Measurements from ENCODE around the gene ETV6. TPM values are rescaled to one million over a fixed set of nuclear protein-coding genes. Genes with fewer than 3 reads are reported as not detected.

ETV6 gene
- polyA plus RNA-seq, 3 donors: 6.8 to 45.1 (median 11.7) TPM

- no peaks in the 10 kb centered on the region for H3K9me3 ChIP-seq (replicated peaks in 1 of 2; ENCODE audit: control insufficient read depth in 1 of 2, insufficient read depth in 1 of 2, low read length in 2 of 2)
- peak overlapping the region; percentile 60 for H3K4me2 ChIP-seq (replicated peaks; ENCODE audit: extremely low read depth, low read length, poor library complexity, severe bottlenecking)
- H3K4me3 ChIP-seq (replicated peaks in 1 of 3; ENCODE audit: low read depth in 2 of 3, low read length in 3 of 3): peak overlapping the region in 1 of 3 experiments; percentile 50
- peaks cover 0 to 2% (median 0%) of the 10 kb centered on the region in 7 donors for H3K9me3 Mint-ChIP-seq
- peaks cover 84% of the 10 kb centered on the region for H3K4me1 Mint-ChIP-seq
- peak overlapping the region; percentile 42 for H3K9ac ChIP-seq (ENCODE audit: insufficient read depth, low read length, poor library complexity, severe bottlenecking)
- H3K79me2 ChIP-seq (ENCODE audit: insufficient read depth, low read length): peaks cover 100% of the 10 kb centered on the region
- peak overlapping the region; percentile 88 to 93 for H3K27ac ChIP-seq (ENCODE audit: low read depth in 1 of 2, low read length in 2 of 2)
- TF ChIP-seq CTCF (IDR thresholded peaks at IDR 0.05): no peak
- peaks cover 0 to 2% (median 0%) of the 10 kb centered on the region in 3 donors for H3K27me3 Mint-ChIP-seq (ENCODE audit: low read depth in 3 of 3)
- peak overlapping the region; percentile 87 to 97 (median 95) for H3K27ac Mint-ChIP-seq
- H3K36me3 ChIP-seq (replicated peaks in 1 of 2; ENCODE audit: control insufficient read depth in 1 of 2, insufficient read depth in 2 of 2, low read length in 2 of 2): peaks cover 0 to 4% of the 10 kb centered on the region in 2 donors
- peaks cover 13 to 22% of the 10 kb centered on the region in 2 donors for H3K36me3 Mint-ChIP-seq
- DNase-seq: peak; percentile 52 to 87 (median 84)
- no peaks in the 10 kb centered on the region for H3K27me3 ChIP-seq (ENCODE audit: control insufficient read depth in 2 of 2, insufficient read depth in 2 of 2, low read length in 2 of 2)
- H3K4me3 Mint-ChIP-seq: peak overlapping the region in 1 of 2 donors; percentile 58
- peaks cover 50% of the 10 kb centered on the region for H4K20me1 ChIP-seq (ENCODE audit: insufficient read depth, low read length)
- H3K4me1 ChIP-seq (ENCODE audit: control insufficient read depth in 1 of 2, insufficient read depth in 2 of 2, low read length in 2 of 2): peaks cover 53 to 60% of the 10 kb centered on the region in 2 donors
- intact Hi-C loops (cut with micrococcal nuclease): loop anchor here (2.0 to 5.0 kb wide), 3 partner anchors 33 to 73 kb away; no protein-coding TSS in a partner anchor
- H2AFZ ChIP-seq (ENCODE audit: insufficient read depth, low read depth, low read length, poor library complexity, severe bottlenecking): no peak overlapping the region
- WGBS (ENCODE audit: insufficient coverage): no CpG with 5 or more reads among the region's 3 CpGs
Measured at GRCh38 chr12:11685316-11685715, 35.8 kb downstream of the ETV6 start.

GRCh38 chr12:11685716-11686115 lies 36.2 kb downstream of the ETV6 start:
- Mint-ChIP-seq H3K4me1 (peaks cover 82% of the 10 kb centered on the region), H3K9me3 (peaks cover 0 to 2% (median 0%) of the 10 kb centered on the region in 7 donors), H3K27ac (peak overlapping the region; percentile 87 to 97 (median 95)), H3K36me3 (peaks cover 15 to 22% of the 10 kb centered on the region in 2 donors), H3K4me3 (peak overlapping the region in 1 of 2 donors; percentile 58), H3K27me3 (ENCODE audit: low read depth in 3 of 3) (peaks cover 0 to 2% (median 0%) of the 10 kb centered on the region in 3 donors)
- Histone ChIP-seq H3K4me3 (replicated peaks in 1 of 3; ENCODE audit: low read depth in 2 of 3, low read length in 3 of 3) (peak overlapping the region in 1 of 3 experiments; percentile 50), H3K4me2 (replicated peaks; ENCODE audit: extremely low read depth, low read length, poor library complexity, severe bottlenecking) (peak overlapping the region; percentile 60), H3K27me3 (ENCODE audit: control insufficient read depth in 2 of 2, insufficient read depth in 2 of 2, low read length in 2 of 2) (no peaks in the 10 kb centered on the region), H2AFZ (ENCODE audit: insufficient read depth, low read depth, low read length, poor library complexity, severe bottlenecking) (no peak overlapping the region), H3K79me2 (ENCODE audit: insufficient read depth, low read length) (peaks cover 99% of the 10 kb centered on the region), H3K9ac (ENCODE audit: insufficient read depth, low read length, poor library complexity, severe bottlenecking) (no peak overlapping the region), H4K20me1 (ENCODE audit: insufficient read depth, low read length) (peaks cover 49% of the 10 kb centered on the region), H3K36me3 (replicated peaks in 1 of 2; ENCODE audit: control insufficient read depth in 1 of 2, insufficient read depth in 2 of 2, low read length in 2 of 2) (peaks cover 0 to 4% of the 10 kb centered on the region in 2 donors), H3K27ac (ENCODE audit: low read depth in 1 of 2, low read length in 2 of 2) (peak overlapping the region in 1 of 2 donors; percentile 88), H3K9me3 (replicated peaks in 1 of 2; ENCODE audit: control insufficient read depth in 1 of 2, insufficient read depth in 1 of 2, low read length in 2 of 2) (no peaks in the 10 kb centered on the region), H3K4me1 (ENCODE audit: control insufficient read depth in 1 of 2, insufficient read depth in 2 of 2, low read length in 2 of 2) (peaks cover 53 to 60% of the 10 kb centered on the region in 2 donors)
- no peak for TF ChIP-seq CTCF (IDR thresholded peaks at IDR 0.05)
- DNase-seq: no peak
- WGBS (ENCODE audit: insufficient coverage): no CpG with 5 or more reads among the region's 2 CpGs
- intact Hi-C loops (cut with micrococcal nuclease): loop anchor here (2.0 to 5.0 kb wide), 3 partner anchors 33 to 73 kb away; no protein-coding TSS in a partner anchor

All from CD14-positive monocyte (primary cell).